Gastroesophageal sphincter (tissue), 4 donors: ENCODE measurements around the gene ATG4C. TPM values are rescaled to one million over a fixed set of nuclear protein-coding genes. Genes with fewer than 3 reads are reported as not detected.
A peak's percentile ranks its signal among the peaks of the same experiment; 100 is the strongest.

Experiments used
- ATAC-seq: fragments of 150-250 bp; one replicate; pipeline ENCODE4 v1.9.1; 2016; ENCODE audit warnings: mild to moderate bottlenecking, moderate library complexity
- H3K27ac ChIP-seq, 4 donors: fragments of 200-600 bp; sonication (generic) in 3 of 4; 1 replicate in 3 of 4; 2 replicates in 1 of 4; pipeline ENCODE4 v1.5.1; 2016 to 2019
- H3K27me3 ChIP-seq: fragments of 200-600 bp; sonication (generic); one replicate; pipeline ENCODE4 v1.5.1; 2019
- H3K36me3 ChIP-seq, 2 donors: fragments of 200-600 bp; sonication (generic); one replicate each; pipeline ENCODE4 v1.5.1; 2019; ENCODE audit warnings: control low read depth in 1 of 2
- H3K4me1 ChIP-seq, 3 donors: fragments of 200-600 bp; sonication (generic); 1 replicate in 2 of 3; 2 replicates in 1 of 3; pipeline ENCODE4 v1.5.1; 2016 to 2019; ENCODE audit warnings: control low read depth in 2 of 3
- H3K4me3 ChIP-seq, 2 donors: fragments of 200-600 bp; sonication (generic); one replicate each; pipeline ENCODE4 v1.5.1; 2019; ENCODE audit warnings: mild to moderate bottlenecking in 1 of 2, moderate library complexity in 1 of 2
- H3K9me3 ChIP-seq, 3 donors: fragments of 200-600 bp; sonication (generic); one replicate each; pipeline ENCODE4 v1.5.1; 2017 to 2019; ENCODE audit warnings: control low read depth in 2 of 3
- EP300 ChIP-seq: sonication (generic); formaldehyde crosslinking; IDR thresholded peaks from one replicate; pipeline ENCODE4 v1.6.1; 2017; ENCODE audit warnings: antibody characterized with exemption, mild to moderate bottlenecking
- POLR2A ChIP-seq, 2 donors: fragments of 450-650 bp; IDR thresholded peaks; one replicate each; pipeline ENCODE4 v1.6.1; 2017; ENCODE audit warnings: antibody characterized with exemption in 2 of 2, mild to moderate bottlenecking in 2 of 2, moderate library complexity in 1 of 2
- POLR2AphosphoS5 ChIP-seq: sonication (generic); formaldehyde crosslinking; IDR thresholded peaks from one replicate; pipeline ENCODE4 v1.6.1; 2017; ENCODE audit warnings: antibody characterized with exemption
- WGBS, 2 donors: methylation state at CpG; one replicate each; pipeline ENCODE4 v1.1.5; 2018; ENCODE audit warnings: low coverage in 1 of 2; 5-methylcytosine and 5-hydroxymethylcytosine counted together
- total RNA-seq, 4 donors: library from RNA; depleted of rRNA; stranded (reverse); fragments of >200 nt; gene quantifications; one replicate each; pipeline ENCODE4 v1.1.0, GENCODE V29; 2016
- TF ChIP-seq, protein P1 (sequence below), 4 experiments: fragments of 200-600 bp in 2 of 4; fragments of 450-650 bp in 2 of 4; sonication (generic) in 1 of 4; IDR thresholded peaks; one replicate each; pipeline ENCODE4 v1.5.1; 2017 to 2019; ENCODE audit warnings: antibody characterized with exemption in 4 of 4, mild to moderate bottlenecking in 2 of 4, moderate library complexity in 2 of 4

The ATG4C gene
- total RNA-seq, 4 donors from 2014 or later, result 6.1 to 10.1 (median 8.7) TPM

DNA sequence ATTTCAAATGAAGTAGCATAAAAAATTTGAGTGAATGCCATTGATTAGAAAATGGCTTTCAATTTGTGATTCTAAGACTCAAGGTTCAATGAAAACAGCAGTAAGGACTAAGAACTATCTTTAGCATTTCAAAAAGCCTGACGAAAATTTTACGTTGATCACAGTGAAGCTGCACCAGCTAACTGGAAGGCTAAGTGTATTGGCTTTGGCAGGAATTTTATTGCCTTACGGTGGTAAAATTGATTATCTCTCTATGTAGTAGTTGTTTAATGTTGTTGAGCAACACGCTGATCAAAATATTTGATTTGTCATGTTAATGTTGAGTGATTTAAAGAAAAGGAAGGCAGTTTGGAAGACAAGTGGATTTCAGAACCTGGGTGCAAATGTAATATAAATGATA lies 49.6 kb downstream of the ATG4C start:
- Histone ChIP-seq H3K4me3 (no peak overlapping the region), H3K36me3 (peaks cover 0 to 9% of the 10 kb centered on the region in 2 donors), H3K9me3 (no peaks in the 10 kb centered on the region), H3K27ac (no peak overlapping the region), H3K4me1 (no peaks in the 10 kb centered on the region), H3K27me3 (no peaks in the 10 kb centered on the region)
- 94 to 96% methylated on average over 4 of the region's 4 CpGs for WGBS, 2 donors
- TF ChIP-seq EP300 (no peak), POLR2A (IDR thresholded peaks at IDR 0.05) (no peak), POLR2AphosphoS5 (no peak)
- TF ChIP-seq, protein P1, sequence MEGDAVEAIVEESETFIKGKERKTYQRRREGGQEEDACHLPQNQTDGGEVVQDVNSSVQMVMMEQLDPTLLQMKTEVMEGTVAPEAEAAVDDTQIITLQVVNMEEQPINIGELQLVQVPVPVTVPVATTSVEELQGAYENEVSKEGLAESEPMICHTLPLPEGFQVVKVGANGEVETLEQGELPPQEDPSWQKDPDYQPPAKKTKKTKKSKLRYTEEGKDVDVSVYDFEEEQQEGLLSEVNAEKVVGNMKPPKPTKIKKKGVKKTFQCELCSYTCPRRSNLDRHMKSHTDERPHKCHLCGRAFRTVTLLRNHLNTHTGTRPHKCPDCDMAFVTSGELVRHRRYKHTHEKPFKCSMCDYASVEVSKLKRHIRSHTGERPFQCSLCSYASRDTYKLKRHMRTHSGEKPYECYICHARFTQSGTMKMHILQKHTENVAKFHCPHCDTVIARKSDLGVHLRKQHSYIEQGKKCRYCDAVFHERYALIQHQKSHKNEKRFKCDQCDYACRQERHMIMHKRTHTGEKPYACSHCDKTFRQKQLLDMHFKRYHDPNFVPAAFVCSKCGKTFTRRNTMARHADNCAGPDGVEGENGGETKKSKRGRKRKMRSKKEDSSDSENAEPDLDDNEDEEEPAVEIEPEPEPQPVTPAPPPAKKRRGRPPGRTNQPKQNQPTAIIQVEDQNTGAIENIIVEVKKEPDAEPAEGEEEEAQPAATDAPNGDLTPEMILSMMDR (IDR thresholded peaks at IDR 0.05), result no peak
- ATAC-seq, result no peak

GRCh38 chr1:62834400-62834961 lies 50.5 kb downstream of the ATG4C start:
- no peaks in the 10 kb centered on the region for H3K4me1 ChIP-seq

DNA sequence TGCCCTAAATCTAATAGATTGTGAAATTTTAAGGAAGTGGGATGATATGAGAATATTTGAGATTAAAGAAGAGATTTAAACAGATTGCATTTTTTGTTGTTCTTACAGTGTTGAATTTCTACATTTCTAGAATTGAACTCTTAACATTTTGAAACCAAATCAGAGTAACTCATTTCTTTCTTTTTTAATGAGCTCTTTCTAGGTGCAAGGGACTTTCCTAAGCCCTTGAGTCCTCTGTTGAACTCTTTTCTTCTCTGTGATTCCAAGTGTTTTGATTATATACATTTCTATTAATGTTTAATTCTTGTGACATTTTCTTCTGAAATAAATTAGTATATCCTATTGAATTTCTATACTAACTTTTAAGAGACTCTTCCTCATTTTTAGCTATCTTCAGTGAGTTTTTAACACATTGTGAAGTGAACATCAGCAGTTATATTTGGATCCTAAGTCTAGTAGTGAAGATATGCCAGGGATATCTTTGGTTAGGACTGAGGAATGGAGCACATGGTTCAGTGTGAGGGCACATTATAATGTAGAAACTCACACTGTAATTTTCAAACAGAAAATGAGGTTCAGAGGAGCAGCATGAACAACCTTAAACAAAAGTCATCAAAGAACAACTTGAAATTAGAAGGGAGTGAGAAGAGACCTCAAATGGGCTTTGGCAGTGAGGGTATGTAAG lies 53.1 kb downstream of the ATG4C start:
- TF ChIP-seq, protein P1 (IDR thresholded peaks at IDR 0.05), result no peak
- TF ChIP-seq EP300 (no peak), POLR2A (IDR thresholded peaks at IDR 0.05) (no peak), POLR2AphosphoS5 (no peak)
- H3K36me3 ChIP-seq, result peaks cover 0 to 4% of the 10 kb centered on the region in 2 donors
- H3K27me3 ChIP-seq, result no peaks in the 10 kb centered on the region
- no peak overlapping the region for H3K4me3 ChIP-seq
- ATAC-seq, result no peak
- no peak overlapping the region for H3K27ac ChIP-seq
- H3K4me1 ChIP-seq, result no peaks in the 10 kb centered on the region
- H3K9me3 ChIP-seq, result no peaks in the 10 kb centered on the region

More at GRCh38 chr1:62834400-62834961, 50.5 kb downstream of the ATG4C start:
- no peak for TF ChIP-seq EP300
- TF ChIP-seq, protein P1 (IDR thresholded peaks at IDR 0.05), result no peak
- no peak for TF ChIP-seq POLR2A (IDR thresholded peaks at IDR 0.05)
- no peak for TF ChIP-seq POLR2AphosphoS5
- Histone ChIP-seq H3K27ac (no peak overlapping the region), H3K9me3 (no peaks in the 10 kb centered on the region), H3K36me3 (peaks cover 0 to 9% of the 10 kb centered on the region in 2 donors), H3K27me3 (no peaks in the 10 kb centered on the region), H3K4me3 (no peak overlapping the region)
- ATAC-seq, result no peak
- WGBS, 2 donors, result 50 to 100% methylated on average over 1 of the region's 1 CpG

GRCh38 chr1:62840555-62840954 lies 56.6 kb downstream of the ATG4C start:
- no peak overlapping the region for H3K27ac ChIP-seq
- WGBS, 2 donors, result 93 to 100% methylated on average over 1 of the region's 1 CpG
- no peaks in the 10 kb centered on the region for H3K4me1 ChIP-seq
- H3K4me3 ChIP-seq, result no peak overlapping the region
- H3K9me3 ChIP-seq, result no peaks in the 10 kb centered on the region
- TF ChIP-seq POLR2A (IDR thresholded peaks at IDR 0.05) (no peak), EP300 (no peak), POLR2AphosphoS5 (no peak)
- TF ChIP-seq, protein P1 (IDR thresholded peaks at IDR 0.05), result no peak
- no peak for ATAC-seq
- H3K27me3 ChIP-seq, result no peaks in the 10 kb centered on the region
- H3K36me3 ChIP-seq, result peaks cover 0 to under 1% of the 10 kb centered on the region in 2 donors

GRCh38 chr1:62841587-62842169 lies 57.7 kb downstream of the ATG4C start:
- TF ChIP-seq POLR2AphosphoS5, result no peak
- TF ChIP-seq, protein P1 (IDR thresholded peaks at IDR 0.05), result peak; percentile 59 to 66 (median 62)
- H3K9me3 ChIP-seq, result no peaks in the 10 kb centered on the region
- H3K4me3 ChIP-seq, result no peak overlapping the region
- no peak for ATAC-seq
- peaks cover 0 to 12% of the 10 kb centered on the region in 2 donors for H3K36me3 ChIP-seq
- no peaks in the 10 kb centered on the region for H3K4me1 ChIP-seq
- no peaks in the 10 kb centered on the region for H3K27me3 ChIP-seq
- 0 to 2% methylated on average over 3 of the region's 3 CpGs for WGBS, 2 donors
- no peak overlapping the region for H3K27ac ChIP-seq
